Activated CD8-positive, alpha-beta memory T cell treated with anti-CD3 and anti-CD28 coated beads for 4 hours (primary cell): ENCODE data around the gene BACE2.

Source experiments
- DNase-seq, 2 donors: peaks; one replicate each; pipeline ENCODE4 v3.0.0-alpha.2; 2020; ENCODE audit warnings: low read depth in 2 of 2

Gene BACE2

GRCh38 chr21:41148798-41149197 lies 19.2 kb upstream of the BACE2 start:
- DNase-seq, result no peak

GRCh38 chr21:41149199-41149598 lies 18.8 kb upstream of the BACE2 start:
- DNase-seq, result no peak

GRCh38 chr21:41152147-41152546 lies 15.8 kb upstream of the BACE2 start:
- DNase-seq, result no peak

- DNase-seq, result no peak
Observed at GRCh38 chr21:41153443-41153842, 14.5 kb upstream of the BACE2 start.

- DNase-seq, result no peak
Observed at GRCh38 chr21:41156142-41156541, 11.8 kb upstream of the BACE2 start.

- no peak for DNase-seq
Observed at GRCh38 chr21:41158026-41158425, 9.9 kb upstream of the BACE2 start.

- no peak for DNase-seq
Observed at GRCh38 chr21:41160036-41160435, 7.9 kb upstream of the BACE2 start.

GRCh38 chr21:41161428-41161827 lies 6.5 kb upstream of the BACE2 start:
- no peak for DNase-seq

GRCh38 chr21:41162096-41162495 lies 5.9 kb upstream of the BACE2 start:
- DNase-seq, result no peak

GRCh38 chr21:41163091-41163490 lies 4.9 kb upstream of the BACE2 start:
- DNase-seq, result no peak

- DNase-seq, result no peak
Observed at GRCh38 chr21:41164052-41164451, 3.9 kb upstream of the BACE2 start.

GRCh38 chr21:41164981-41165655 lies 2.8 kb upstream of the BACE2 start:
- no peak for DNase-seq

GRCh38 chr21:41166884-41167283 lies 1.1 kb upstream of the BACE2 start:
- DNase-seq, result no peak

GRCh38 chr21:41168391-41169257 lies 664 bp downstream of the BACE2 start:
- DNase-seq, result no peak

- DNase-seq, result no peak
Observed at GRCh38 chr21:41169258-41169576, 1.3 kb downstream of the BACE2 start.

- no peak for DNase-seq
Observed at GRCh38 chr21:41169701-41170100, 1.7 kb downstream of the BACE2 start.

GRCh38 chr21:41170442-41170841 lies 2.5 kb downstream of the BACE2 start:
- DNase-seq, result no peak

GRCh38 chr21:41170859-41171609 lies 3.1 kb downstream of the BACE2 start:
- DNase-seq, result no peak

GRCh38 chr21:41175080-41175479 lies 7.1 kb downstream of the BACE2 start:
- DNase-seq, result no peak

- no peak for DNase-seq
Observed at GRCh38 chr21:41176846-41177245, 8.9 kb downstream of the BACE2 start.

GRCh38 chr21:41180752-41181151 lies 12.8 kb downstream of the BACE2 start:
- no peak for DNase-seq

- no peak for DNase-seq
Observed at GRCh38 chr21:41182547-41182946, 14.6 kb downstream of the BACE2 start.

- no peak for DNase-seq
Observed at GRCh38 chr21:41183575-41183974, 15.6 kb downstream of the BACE2 start.
